Panc1 (cell line): ENCODE results near the gene WRAP53. TPM values are rescaled to one million over a fixed set of nuclear protein-coding genes. Genes with fewer than 3 reads are reported as not detected.

Experiments
- ATAC-seq: fragments of 200-7000 bp; cut with Tn5 transposase; 2 replicates; pipeline ENCODE4 v1.9.1; 2020; ENCODE audit warnings: mild to moderate bottlenecking, moderate library complexity
- BruUV-seq: library from RNA; stranded (reverse); fragments of 400-500 nt; replicated peaks from 2 replicates; lab custom pipeline; 2021; lab: Mats Ljungman, UMichigan
- CTCF ChIA-PET: fragments of 300-600 bp; sonication (Branson Sonifier 250); formaldehyde crosslinking; loops from one replicate; lab custom pipeline; 2022; ENCODE audit warnings: antibody characterized with exemption; lab: Charles Lee
- POLR2A ChIA-PET: fragments of 300-600 bp; sonication (Branson Sonifier 250); formaldehyde crosslinking; loops from one replicate; lab custom pipeline; 2022; ENCODE audit warnings: antibody characterized with exemption; lab: Charles Lee
- DNase-seq: peaks from one replicate; pipeline ENCODE4 v3.0.0-alpha.2; 2010; ENCODE audit warnings: low read depth, low spot score
- H3K27ac ChIP-seq: 2 replicates; pipeline ENCODE4 v1.5.1; 2011; ENCODE audit warnings: mild to moderate bottlenecking, low read length, inconsistent platforms
- H3K27me3 ChIP-seq: fragments of 200-500 bp; sonication (Bioruptor generic); 2 replicates; pipeline ENCODE4 v1.6.0; 2014; ENCODE audit warnings: low read length, inconsistent platforms; ENCODE audit not compliant: control insufficient read depth, insufficient read depth
- H3K36me3 ChIP-seq: fragments of 200-500 bp; sonication (Bioruptor generic); 2 replicates; pipeline ENCODE4 v1.5.1; 2014; ENCODE audit warnings: inconsistent platforms, mild to moderate bottlenecking, low read length, moderate library complexity; ENCODE audit not compliant: control insufficient read depth, insufficient read depth
- H3K4me1 ChIP-seq: 2 replicates; pipeline ENCODE4 v1.5.1; 2011; ENCODE audit warnings: inconsistent platforms, mild to moderate bottlenecking, low read length, moderate library complexity; ENCODE audit not compliant: control insufficient read depth, insufficient read depth
- H3K4me3 ChIP-seq, 2 experiments: 2 replicates each; pipeline ENCODE4 v1.5.1; 2011 to 2012; ENCODE audit warnings: low read depth in 2 of 2, low read length in 2 of 2, mild to moderate bottlenecking in 2 of 2, inconsistent platforms in 1 of 2, moderate library complexity in 1 of 2
- H3K9me3 ChIP-seq: fragments of 200-500 bp; sonication (Bioruptor generic); 2 replicates; pipeline ENCODE4 v1.5.1; 2014; ENCODE audit warnings: low read depth, mild to moderate bottlenecking, inconsistent platforms, low read length, moderate library complexity; ENCODE audit not compliant: control insufficient read depth, insufficient read depth
- POLR2AphosphoS5 ChIP-seq: IDR thresholded peaks from 2 replicates; pipeline ENCODE4 v1.6.1; 2012; ENCODE audit warnings: mild to moderate bottlenecking, low read depth, low read length, moderate library complexity
- SIN3A ChIP-seq: IDR thresholded peaks from 2 replicates; pipeline ENCODE4 v1.6.1; 2012; ENCODE audit warnings: low read depth, mild to moderate bottlenecking, low read length, moderate library complexity, borderline replicate concordance; ENCODE audit not compliant: insufficient read depth
- TCF7L2 ChIP-seq: IDR thresholded peaks from 2 replicates; pipeline ENCODE4 v1.6.1; 2011; ENCODE audit warnings: mild to moderate bottlenecking, low read depth, low read length, inconsistent platforms
- in situ Hi-C: cut with HindIII; loops from 2 replicates; pipeline ENCODE4 v1.10.0; 2016; ENCODE audit warnings: low sequenced_read_pairs, low pct_unique_long_range_greater_than_20kb
- intact Hi-C: fragments of 100-400 bp; cut with micrococcal nuclease; formaldehyde crosslinking; loops from one replicate; pipeline ENCODE4 v1.10.0; 2022; ENCODE audit not compliant: unreplicated experiment
- total RNA-seq: library from RNA; stranded (reverse); gene quantifications from one replicate; pipeline ENCODE4 v1.2.1, GENCODE V29; 2021; ENCODE audit not compliant: unreplicated experiment
- TF ChIP-seq, protein P1 (sequence below): fragments of 450-650 bp; IDR thresholded peaks from 2 replicates; pipeline ENCODE4 v1.5.1; 2017; ENCODE audit warnings: mild to moderate bottlenecking
- TF ChIP-seq, protein P2 (sequence below), 2 experiments: IDR thresholded peaks; 2 replicates each; pipeline ENCODE4 v1.6.1; 2011 to 2012; ENCODE audit warnings: low read depth in 2 of 2, control low read depth in 1 of 2, low read length in 1 of 2, mild to moderate bottlenecking in 1 of 2, moderate library complexity in 1 of 2; ENCODE audit not compliant: insufficient read depth in 1 of 2

Gene WRAP53
- total RNA-seq, 1 experiment from 2014 or later = 27.0 TPM

DNA sequence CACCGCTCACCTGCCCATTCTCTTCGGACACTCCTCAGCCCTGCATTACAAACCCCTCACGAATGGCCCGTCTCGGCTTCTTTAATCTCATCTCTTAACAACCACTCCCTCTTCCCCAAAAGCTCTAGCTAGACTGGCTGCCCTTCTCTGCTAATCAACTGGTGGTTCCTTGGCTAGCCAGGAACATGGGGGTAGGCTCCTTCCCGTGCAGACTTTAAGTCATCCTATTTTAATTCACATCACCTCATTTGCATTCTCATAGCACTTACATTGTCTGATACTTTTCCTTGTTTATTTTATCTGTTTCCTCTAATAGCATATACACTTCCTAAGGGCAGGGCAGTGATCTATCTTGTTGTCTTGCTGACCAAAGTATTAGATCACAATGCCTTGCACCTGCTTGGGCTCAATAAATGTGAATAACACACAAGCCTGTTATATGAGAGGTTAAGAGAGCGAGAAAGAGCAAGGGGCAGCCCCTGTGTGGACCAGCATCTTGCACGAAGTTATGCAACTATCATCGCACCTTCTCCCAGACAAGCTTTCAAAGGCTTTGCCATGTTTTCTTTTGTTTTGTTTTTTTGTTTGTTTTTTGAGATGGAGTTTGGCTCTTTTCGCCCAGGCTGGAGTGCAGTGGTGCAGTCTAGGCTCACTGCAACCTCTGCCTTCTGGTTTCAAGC lies 10.7 kb upstream of the WRAP53 start:
- 0 out of 2 replicates have a peak, but pooled peaks cover 2% of the 10 kb centered on the region for H3K36me3 ChIP-seq
- no peaks in the 10 kb centered on the region for H3K27me3 ChIP-seq
- no peaks in the 10 kb centered on the region for H3K9me3 ChIP-seq
- no peak for ATAC-seq
- no peak for DNase-seq
- intact Hi-C loops = no loop called here
- in situ Hi-C loops = no loop called here
- no peak overlapping the region for H3K4me3 ChIP-seq
- no peak overlapping the region for H3K27ac ChIP-seq
- BruUV-seq = TSS peak; percentile 32
- POLR2A ChIA-PET = no interaction called here
- TF ChIP-seq SIN3A (no peak), TCF7L2 (no peak), POLR2AphosphoS5 (no peak)
- TF ChIP-seq, protein P1, sequence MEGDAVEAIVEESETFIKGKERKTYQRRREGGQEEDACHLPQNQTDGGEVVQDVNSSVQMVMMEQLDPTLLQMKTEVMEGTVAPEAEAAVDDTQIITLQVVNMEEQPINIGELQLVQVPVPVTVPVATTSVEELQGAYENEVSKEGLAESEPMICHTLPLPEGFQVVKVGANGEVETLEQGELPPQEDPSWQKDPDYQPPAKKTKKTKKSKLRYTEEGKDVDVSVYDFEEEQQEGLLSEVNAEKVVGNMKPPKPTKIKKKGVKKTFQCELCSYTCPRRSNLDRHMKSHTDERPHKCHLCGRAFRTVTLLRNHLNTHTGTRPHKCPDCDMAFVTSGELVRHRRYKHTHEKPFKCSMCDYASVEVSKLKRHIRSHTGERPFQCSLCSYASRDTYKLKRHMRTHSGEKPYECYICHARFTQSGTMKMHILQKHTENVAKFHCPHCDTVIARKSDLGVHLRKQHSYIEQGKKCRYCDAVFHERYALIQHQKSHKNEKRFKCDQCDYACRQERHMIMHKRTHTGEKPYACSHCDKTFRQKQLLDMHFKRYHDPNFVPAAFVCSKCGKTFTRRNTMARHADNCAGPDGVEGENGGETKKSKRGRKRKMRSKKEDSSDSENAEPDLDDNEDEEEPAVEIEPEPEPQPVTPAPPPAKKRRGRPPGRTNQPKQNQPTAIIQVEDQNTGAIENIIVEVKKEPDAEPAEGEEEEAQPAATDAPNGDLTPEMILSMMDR = no peak
- TF ChIP-seq, protein P2, sequence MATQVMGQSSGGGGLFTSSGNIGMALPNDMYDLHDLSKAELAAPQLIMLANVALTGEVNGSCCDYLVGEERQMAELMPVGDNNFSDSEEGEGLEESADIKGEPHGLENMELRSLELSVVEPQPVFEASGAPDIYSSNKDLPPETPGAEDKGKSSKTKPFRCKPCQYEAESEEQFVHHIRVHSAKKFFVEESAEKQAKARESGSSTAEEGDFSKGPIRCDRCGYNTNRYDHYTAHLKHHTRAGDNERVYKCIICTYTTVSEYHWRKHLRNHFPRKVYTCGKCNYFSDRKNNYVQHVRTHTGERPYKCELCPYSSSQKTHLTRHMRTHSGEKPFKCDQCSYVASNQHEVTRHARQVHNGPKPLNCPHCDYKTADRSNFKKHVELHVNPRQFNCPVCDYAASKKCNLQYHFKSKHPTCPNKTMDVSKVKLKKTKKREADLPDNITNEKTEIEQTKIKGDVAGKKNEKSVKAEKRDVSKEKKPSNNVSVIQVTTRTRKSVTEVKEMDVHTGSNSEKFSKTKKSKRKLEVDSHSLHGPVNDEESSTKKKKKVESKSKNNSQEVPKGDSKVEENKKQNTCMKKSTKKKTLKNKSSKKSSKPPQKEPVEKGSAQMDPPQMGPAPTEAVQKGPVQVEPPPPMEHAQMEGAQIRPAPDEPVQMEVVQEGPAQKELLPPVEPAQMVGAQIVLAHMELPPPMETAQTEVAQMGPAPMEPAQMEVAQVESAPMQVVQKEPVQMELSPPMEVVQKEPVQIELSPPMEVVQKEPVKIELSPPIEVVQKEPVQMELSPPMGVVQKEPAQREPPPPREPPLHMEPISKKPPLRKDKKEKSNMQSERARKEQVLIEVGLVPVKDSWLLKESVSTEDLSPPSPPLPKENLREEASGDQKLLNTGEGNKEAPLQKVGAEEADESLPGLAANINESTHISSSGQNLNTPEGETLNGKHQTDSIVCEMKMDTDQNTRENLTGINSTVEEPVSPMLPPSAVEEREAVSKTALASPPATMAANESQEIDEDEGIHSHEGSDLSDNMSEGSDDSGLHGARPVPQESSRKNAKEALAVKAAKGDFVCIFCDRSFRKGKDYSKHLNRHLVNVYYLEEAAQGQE (IDR thresholded peaks at IDR 0.05; ENCODE audit: insufficient read depth in 1 of 2, low read depth in 2 of 2, low read length in 1 of 2) = no peak
- H3K4me1 ChIP-seq = no peaks in the 10 kb centered on the region
- CTCF ChIA-PET = interaction anchor here (0.5 kb wide), 1 partner anchor 8 kb away, joined by 4 read pairs; no protein-coding TSS in a partner anchor

DNA sequence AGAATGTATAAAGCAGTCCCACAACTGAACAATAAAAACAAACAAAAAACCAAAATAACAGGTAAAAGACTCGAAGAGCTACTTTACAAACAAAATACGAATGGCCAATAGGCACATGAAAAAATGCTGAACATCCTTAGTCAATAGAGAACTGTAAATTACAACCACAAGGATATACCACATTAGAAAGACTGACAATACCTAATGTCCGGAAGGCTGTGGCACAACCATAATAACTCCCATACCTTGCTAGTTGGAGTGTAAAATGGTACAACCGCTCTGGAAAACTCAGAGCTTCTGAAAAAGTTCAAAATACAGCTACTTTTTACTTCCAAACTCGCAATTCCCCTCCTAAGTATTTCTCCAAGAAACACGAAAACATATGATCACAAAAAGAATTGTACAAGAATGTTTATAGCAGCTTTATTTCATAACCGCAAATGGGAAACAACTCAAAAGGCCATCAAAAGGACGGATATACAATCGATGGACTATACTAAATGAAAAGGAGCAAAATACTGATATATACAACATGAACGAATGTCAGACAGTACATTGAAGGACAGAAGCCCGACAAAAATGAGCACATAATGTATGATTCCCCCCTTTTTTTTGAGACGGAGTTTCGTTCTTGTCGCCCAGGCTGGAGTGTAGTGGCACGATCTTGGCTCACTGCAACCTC lies 3.3 kb upstream of the WRAP53 start:
- TF ChIP-seq, protein P2 (IDR thresholded peaks at IDR 0.05; ENCODE audit: insufficient read depth in 1 of 2, low read depth in 2 of 2, low read length in 1 of 2) = no peak
- TF ChIP-seq SIN3A = no peak
- no peak for ATAC-seq
- intact Hi-C loops = no loop called here
- Histone ChIP-seq H3K4me1 (peaks cover 9% of the 10 kb centered on the region; the same call in 1 of the 2 replicates), H3K27me3 (no peaks in the 10 kb centered on the region), H3K36me3 (peaks cover 12% of the 10 kb centered on the region), H3K9me3 (no peaks in the 10 kb centered on the region), H3K4me3 (peak overlapping the region; percentile 91 to 97), H3K27ac (peak overlapping the region; percentile 92)
- no peak for DNase-seq
- ChIA-PET POLR2A (no interaction called here), CTCF (no interaction called here)
- in situ Hi-C loops = no loop called here
- BruUV-seq = no TSS peak
